IMR-90 (cell line): ENCODE results near the gene MEGF11. TPM values are rescaled to one million over a fixed set of nuclear protein-coding genes. Genes with fewer than 3 reads are reported as not detected.

Experiments used
- ATAC-seq: fragments of 200-7000 bp; cut with Tn5 transposase; 2 replicates; pipeline ENCODE4 v1.9.1; 2020; ENCODE audit warnings: low read depth, mild to moderate bottlenecking, moderate library complexity
- BruUV-seq: library from RNA; stranded (reverse); fragments of 400-500 nt; replicated peaks from 2 replicates; lab custom pipeline; 2021; lab: Mats Ljungman, UMichigan
- CTCF ChIA-PET: fragments of 300-600 bp; formaldehyde crosslinking; extraction: SDS; loops from one replicate; lab custom pipeline; 2021; ENCODE audit warnings: antibody characterized with exemption; lab: Yijun Ruan, JAX
- POLR2A ChIA-PET: fragments of 300-600 bp; sonication (Branson Sonifier 250); formaldehyde crosslinking; loops from one replicate; lab custom pipeline; 2022; ENCODE audit warnings: antibody characterized with exemption; ENCODE audit not compliant: unreplicated experiment; lab: Charles Lee
- DNase-seq: peaks from one replicate; pipeline ENCODE4 v3.0.0; 2013
- H2AFZ ChIP-seq: replicated peaks from 2 replicates; pipeline ENCODE3; 2013; ENCODE audit warnings: low read length, mild to moderate bottlenecking; ENCODE audit not compliant: poor library complexity
- H2AK5ac ChIP-seq: 2 replicates; pipeline ENCODE4 v1.6.1; 2013; ENCODE audit warnings: low read depth, low read length, inconsistent platforms
- H2AK9ac ChIP-seq: replicated peaks from 2 replicates; pipeline ENCODE3; 2013; ENCODE audit warnings: mild to moderate bottlenecking, low read depth, low read length, moderate library complexity; ENCODE audit not compliant: poor library complexity
- H2BK120ac ChIP-seq: 2 replicates; pipeline ENCODE4 v1.6.1; 2013; ENCODE audit warnings: low read depth, low read length, inconsistent platforms
- H2BK15ac ChIP-seq: 3 replicates; pipeline ENCODE4 v1.6.1; 2013; ENCODE audit warnings: low read depth, low read length, inconsistent platforms
- H2BK20ac ChIP-seq: 2 replicates; pipeline ENCODE4 v1.6.1; 2013; ENCODE audit warnings: low read depth, mild to moderate bottlenecking, inconsistent platforms, low read length, moderate library complexity
- H2BK5ac ChIP-seq: 2 replicates; pipeline ENCODE4 v1.6.1; 2013; ENCODE audit warnings: mild to moderate bottlenecking, low read depth, low read length, inconsistent platforms; ENCODE audit not compliant: poor library complexity, severe bottlenecking
- H3K14ac ChIP-seq: replicated peaks from 2 replicates; pipeline ENCODE4 v1.6.1; 2013; ENCODE audit warnings: low read depth, low read length, inconsistent platforms
- H3K18ac ChIP-seq: 2 replicates; pipeline ENCODE4 v1.6.1; 2013; ENCODE audit warnings: low read depth, low read length, control low read depth
- H3K23ac ChIP-seq: 2 replicates; pipeline ENCODE4 v1.6.1; 2013; ENCODE audit warnings: low read depth, low read length, inconsistent platforms
- H3K27ac ChIP-seq: 2 replicates; pipeline ENCODE4 v1.5.1; 2013; ENCODE audit warnings: mild to moderate bottlenecking, control low read depth, low read length; ENCODE audit not compliant: insufficient read depth
- H3K27me3 ChIP-seq: 2 replicates; pipeline ENCODE4 v1.6.1; 2013; ENCODE audit warnings: low read length; ENCODE audit not compliant: control insufficient read depth, insufficient read depth
- H3K36me3 ChIP-seq: 2 replicates; pipeline ENCODE4 v1.6.1; 2013; ENCODE audit warnings: low read length, mixed read lengths; ENCODE audit not compliant: control insufficient read depth, insufficient read depth
- H3K4ac ChIP-seq: 2 replicates; pipeline ENCODE4 v1.6.1; 2013; ENCODE audit warnings: low read depth, low read length, inconsistent platforms
- H3K4me1 ChIP-seq: 2 replicates; pipeline ENCODE4 v1.6.1; 2013; ENCODE audit warnings: low read length, mixed read lengths; ENCODE audit not compliant: control insufficient read depth, insufficient read depth
- H3K4me2 ChIP-seq: 2 replicates; pipeline ENCODE4 v1.6.1; 2013; ENCODE audit warnings: low read depth, mild to moderate bottlenecking, control low read depth, low read length, moderate library complexity
- H3K4me3 ChIP-seq: 2 replicates; pipeline ENCODE4 v1.5.1; 2013; ENCODE audit warnings: low read depth, mild to moderate bottlenecking, control low read depth, low read length, moderate library complexity; ENCODE audit not compliant: insufficient read depth
- H3K56ac ChIP-seq: 2 replicates; pipeline ENCODE4 v1.6.1; 2013; ENCODE audit warnings: low read length, inconsistent platforms; ENCODE audit not compliant: insufficient read depth; ENCODE audit errors: extremely low read depth
- H3K79me1 ChIP-seq, 2 experiments: 2 replicates each; pipeline ENCODE4 v1.6.1; 2013; ENCODE audit warnings: low read length in 2 of 2, inconsistent platforms in 1 of 2, low read depth in 1 of 2
- H3K9ac ChIP-seq: 2 replicates; pipeline ENCODE4 v1.6.1; 2013; ENCODE audit warnings: low read depth, low read length, control low read depth
- H3K9me1 ChIP-seq: 2 replicates; pipeline ENCODE4 v1.6.1; 2013; ENCODE audit warnings: low read length, inconsistent platforms; ENCODE audit not compliant: insufficient read depth
- H3K9me3 ChIP-seq: 2 replicates; pipeline ENCODE4 v1.6.1; 2013; ENCODE audit warnings: low read length; ENCODE audit not compliant: control insufficient read depth, insufficient read depth
- H4K20me1 ChIP-seq: 2 replicates; pipeline ENCODE4 v1.6.1; 2013; ENCODE audit warnings: low read length, inconsistent platforms; ENCODE audit not compliant: insufficient read depth
- H4K5ac ChIP-seq: 2 replicates; pipeline ENCODE4 v1.6.1; 2013; ENCODE audit warnings: mild to moderate bottlenecking, low read depth, low read length, control low read depth
- H4K8ac ChIP-seq, 2 experiments: 2 replicates each; pipeline ENCODE4 v1.6.1; 2013; ENCODE audit warnings: low read depth in 2 of 2, low read length in 2 of 2, control low read depth in 1 of 2, inconsistent platforms in 1 of 2
- H4K91ac ChIP-seq: 2 replicates; pipeline ENCODE4 v1.6.1; 2013; ENCODE audit warnings: low read depth, low read length, inconsistent platforms; ENCODE audit not compliant: insufficient read depth
- BHLHE40 ChIP-seq: fragments of 150-350 bp; IDR thresholded peaks from 2 replicates; pipeline ENCODE4 v1.6.1; 2016; ENCODE audit warnings: mild to moderate bottlenecking, low read depth, low read length
- CEBPB ChIP-seq: IDR thresholded peaks from 2 replicates; pipeline ENCODE4 v1.6.1; 2012; ENCODE audit warnings: low read depth, low read length, improper control_type of control experiment
- CHD1 ChIP-seq: IDR thresholded peaks from 2 replicates; pipeline ENCODE4 v1.6.1; 2012; ENCODE audit warnings: low read depth, low read length, improper control_type of control experiment
- CTCF ChIP-seq: conservative IDR thresholded peaks from 2 replicates; pipeline ENCODE4 v1.5.1; 2012; ENCODE audit warnings: mild to moderate bottlenecking, low read depth, low read length, improper control_type of control experiment
- FOS ChIP-seq: fragments of 150-350 bp; IDR thresholded peaks from 2 replicates; pipeline ENCODE4 v1.6.1; 2016; ENCODE audit warnings: low read depth, low read length
- MAFK ChIP-seq: IDR thresholded peaks from 2 replicates; pipeline ENCODE4 v1.6.1; 2012; ENCODE audit warnings: low read depth, low read length, improper control_type of control experiment
- MAZ ChIP-seq: IDR thresholded peaks from 2 replicates; pipeline ENCODE4 v1.6.1; 2012; ENCODE audit warnings: low read depth, mild to moderate bottlenecking, low read length, improper control_type of control experiment, moderate library complexity, borderline replicate concordance
- MXI1 ChIP-seq: IDR thresholded peaks from 2 replicates; pipeline ENCODE4 v1.6.1; 2012; ENCODE audit warnings: low read depth, mild to moderate bottlenecking, low read length, moderate library complexity, borderline replicate concordance
- NFE2L2 ChIP-seq: fragments of 150-350 bp; IDR thresholded peaks from 2 replicates; pipeline ENCODE4 v1.6.1; 2016; ENCODE audit warnings: low read depth, mild to moderate bottlenecking, low read length
- POLR2A ChIP-seq: IDR thresholded peaks from 2 replicates; pipeline ENCODE4 v1.6.1; 2012; ENCODE audit warnings: mild to moderate bottlenecking, low read depth, low read length
- RAD21 ChIP-seq: IDR thresholded peaks from 2 replicates; pipeline ENCODE4 v1.6.1; 2012; ENCODE audit warnings: low read length, improper control_type of control experiment
- RCOR1 ChIP-seq: IDR thresholded peaks from 2 replicates; pipeline ENCODE4 v1.6.1; 2012; ENCODE audit warnings: mild to moderate bottlenecking, low read length, improper control_type of control experiment; ENCODE audit not compliant: insufficient replicate concordance
- RFX5 ChIP-seq: IDR thresholded peaks from 2 replicates; pipeline ENCODE4 v1.8.0; 2012; ENCODE audit warnings: low read depth, mild to moderate bottlenecking, low read length, moderate library complexity
- SMC3 ChIP-seq: fragments of 150-350 bp; IDR thresholded peaks from 2 replicates; pipeline ENCODE4 v1.6.1; 2016; ENCODE audit warnings: low read depth, mild to moderate bottlenecking, antibody characterized with exemption, low read length, moderate library complexity
- WGBS, 2 experiments: methylation state at CpG; one replicate each; pipeline versions ENCODE4 v1.1.5 to v1.1.7; 2013; ENCODE audit warnings: missing lambda C conversion rate in 2 of 2; ENCODE audit not compliant: insufficient read length in 1 of 2; ENCODE audit errors: extremely low coverage in 2 of 2; 5-methylcytosine and 5-hydroxymethylcytosine counted together
- dilution Hi-C: fragments of 300-500 bp; cut with HindIII; formaldehyde crosslinking; loops from one replicate; pipeline ENCODE4 v1.14.3; 2018; ENCODE audit warnings: low sequenced_read_pairs; ENCODE audit not compliant: unreplicated experiment
- in situ Hi-C: fragments of 300-500 bp; cut with MboI; formaldehyde crosslinking; loops from 3 replicates; pipeline ENCODE4 v1.14.3; 2019; ENCODE audit warnings: low sequenced_read_pairs, inconsistent platforms, mixed read lengths
- intact Hi-C: fragments of 100-400 bp; cut with micrococcal nuclease; formaldehyde crosslinking; loops from 2 replicates; pipeline ENCODE4 v1.10.0; 2022
- polyA plus RNA-seq, 3 experiments: library from polyadenylated mRNA; depleted of rRNA; stranded (reverse); fragments of >200 nt; gene quantifications; 2 replicates each; pipeline ENCODE4 v1.2.3, GENCODE V29; 2012; ENCODE audit warnings: low replicate concordance in 1 of 3
- total RNA-seq: library from RNA; depleted of rRNA; stranded (reverse); fragments of >200 nt; gene quantifications from 2 replicates; pipeline ENCODE4 v1.2.3, GENCODE V29; 2012
- TF ChIP-seq, protein P1 (sequence below): fragments of 150-350 bp; IDR thresholded peaks from 2 replicates; pipeline ENCODE4 v1.6.1; 2017; ENCODE audit warnings: mild to moderate bottlenecking, antibody characterized with exemption, low read length, low read depth
- TF ChIP-seq, protein P2 (sequence below): fragments of 150-350 bp; IDR thresholded peaks from 2 replicates; pipeline ENCODE4 v1.6.1; 2016; ENCODE audit warnings: low read depth, mild to moderate bottlenecking, low read length, moderate library complexity, borderline replicate concordance

Gene MEGF11
- total and polyA plus RNA-seq, 2 of the 4 experiments (the other 2 are of a cell fraction): not detected

GRCh38 chr15:66163553-66163952 lies 90.0 kb downstream of the MEGF11 start:
- CTCF ChIA-PET: no interaction called here
- H4K8ac ChIP-seq: no peak overlapping the region
- WGBS, 2 experiments: no CpG with 5 or more reads among the region's 9 CpGs
- no peak overlapping the region for H4K5ac ChIP-seq
- H2AFZ ChIP-seq: no peak overlapping the region
- no peak overlapping the region for H3K9ac ChIP-seq
- H3K27ac ChIP-seq: no peak overlapping the region
- peaks cover 47% of the 10 kb centered on the region for H3K27me3 ChIP-seq
- no peak overlapping the region for H3K18ac ChIP-seq
- intact Hi-C loops (no loop called here), in situ Hi-C loops (no loop called here), dilution Hi-C loops (no loop called here)
- no peak overlapping the region for H2BK5ac ChIP-seq
- POLR2A ChIA-PET: no interaction called here
- H3K36me3 ChIP-seq: no peaks in the 10 kb centered on the region
- H3K23ac ChIP-seq: no peak overlapping the region
- no peak overlapping the region for H3K14ac ChIP-seq
- no peak overlapping the region for H2BK120ac ChIP-seq
- no peaks in the 10 kb centered on the region for H3K4me1 ChIP-seq
- no peak overlapping the region for H3K4ac ChIP-seq
- no peak overlapping the region for H3K4me3 ChIP-seq
- H2AK9ac ChIP-seq: no peak overlapping the region
- H3K9me3 ChIP-seq: no peaks in the 10 kb centered on the region
- no peak for TF ChIP-seq POLR2A
- TF ChIP-seq, protein P1, sequence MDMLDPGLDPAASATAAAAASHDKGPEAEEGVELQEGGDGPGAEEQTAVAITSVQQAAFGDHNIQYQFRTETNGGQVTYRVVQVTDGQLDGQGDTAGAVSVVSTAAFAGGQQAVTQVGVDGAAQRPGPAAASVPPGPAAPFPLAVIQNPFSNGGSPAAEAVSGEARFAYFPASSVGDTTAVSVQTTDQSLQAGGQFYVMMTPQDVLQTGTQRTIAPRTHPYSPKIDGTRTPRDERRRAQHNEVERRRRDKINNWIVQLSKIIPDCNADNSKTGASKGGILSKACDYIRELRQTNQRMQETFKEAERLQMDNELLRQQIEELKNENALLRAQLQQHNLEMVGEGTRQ: no peak
- no peak for TF ChIP-seq SMC3
- no peak for TF ChIP-seq BHLHE40
- no peak for TF ChIP-seq CHD1
- no peak for TF ChIP-seq FOS
- TF ChIP-seq, protein P2, sequence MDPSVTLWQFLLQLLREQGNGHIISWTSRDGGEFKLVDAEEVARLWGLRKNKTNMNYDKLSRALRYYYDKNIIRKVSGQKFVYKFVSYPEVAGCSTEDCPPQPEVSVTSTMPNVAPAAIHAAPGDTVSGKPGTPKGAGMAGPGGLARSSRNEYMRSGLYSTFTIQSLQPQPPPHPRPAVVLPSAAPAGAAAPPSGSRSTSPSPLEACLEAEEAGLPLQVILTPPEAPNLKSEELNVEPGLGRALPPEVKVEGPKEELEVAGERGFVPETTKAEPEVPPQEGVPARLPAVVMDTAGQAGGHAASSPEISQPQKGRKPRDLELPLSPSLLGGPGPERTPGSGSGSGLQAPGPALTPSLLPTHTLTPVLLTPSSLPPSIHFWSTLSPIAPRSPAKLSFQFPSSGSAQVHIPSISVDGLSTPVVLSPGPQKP: no peak
- TF ChIP-seq CTCF: no peak
- no peak for TF ChIP-seq RFX5
- TF ChIP-seq CEBPB: no peak
- TF ChIP-seq MAZ: no peak
- TF ChIP-seq MAFK: no peak
- no peak for TF ChIP-seq RCOR1
- TF ChIP-seq MXI1: no peak
- TF ChIP-seq RAD21: no peak
- no peak for TF ChIP-seq NFE2L2
- H3K79me1 ChIP-seq: no peaks in the 10 kb centered on the region
- H4K20me1 ChIP-seq: no peaks in the 10 kb centered on the region
- no peak overlapping the region for H3K56ac ChIP-seq
- no peak overlapping the region for H3K4me2 ChIP-seq
- H2BK20ac ChIP-seq: no peak overlapping the region
- ATAC-seq (no peak), DNase-seq (no peak)
- H2AK5ac ChIP-seq: no peak overlapping the region
- no peak overlapping the region for H4K91ac ChIP-seq
- 0 out of 2 replicates have a peak, but pooled peaks cover 2% of the 10 kb centered on the region for H3K9me1 ChIP-seq
- no TSS peak for BruUV-seq
- no peak overlapping the region for H2BK15ac ChIP-seq
